Left lung (tissue), 10 donors: ENCODE results near the gene C10orf71. TPM values are rescaled to one million over a fixed set of nuclear protein-coding genes. Genes with fewer than 3 reads are reported as not detected.
A peak's percentile ranks its signal among the peaks of the same experiment; 100 is the strongest.

Source experiments
- ATAC-seq: fragments of 200-7000 bp; cut with Tn5 transposase; one replicate; pipeline ENCODE4 v1.9.1; 2020; ENCODE audit warnings: moderate library complexity
- DNase-seq, 4 donors: peaks; one replicate each; pipeline ENCODE4 v3.0.0-alpha.2; 2013 to 2020
- H3K27ac ChIP-seq, 2 donors: fragments of 200-600 bp; sonication (generic) in 1 of 2; one replicate each; pipeline versions ENCODE4 v1.5.0 to v1.8.0; 2020 to 2021
- H3K27me3 ChIP-seq, 2 donors: fragments of 200-600 bp; sonication (generic) in 1 of 2; one replicate each; pipeline versions ENCODE4 v1.5.0 to v1.8.0; 2020 to 2021
- H3K36me3 ChIP-seq, 2 donors: fragments of 200-600 bp; sonication (generic) in 1 of 2; one replicate each; pipeline versions ENCODE4 v1.5.0 to v1.8.0; 2020 to 2021
- H3K4me1 ChIP-seq, 2 donors: fragments of 200-600 bp; one replicate each; pipeline ENCODE4 v1.8.0; 2021
- H3K4me3 ChIP-seq, 2 donors: fragments of 200-600 bp; sonication (generic) in 1 of 2; one replicate each; pipeline versions ENCODE4 v1.5.0 to v1.8.0; 2020 to 2021; ENCODE audit warnings: mild to moderate bottlenecking in 1 of 2
- H3K9me3 ChIP-seq, 2 donors: fragments of 200-600 bp; sonication (generic) in 1 of 2; one replicate each; pipeline versions ENCODE4 v1.5.0 to v1.8.0; 2020 to 2021
- intact Hi-C, 2 donors: fragments of 100-400 bp; cut with DNase I; formaldehyde crosslinking; loops; one replicate each; pipeline versions ENCODE4 v1.11.2 to v1.14.2; 2022
- polyA plus RNA-seq, 6 donors: library from polyadenylated mRNA; unstranded; fragments of 120-200 nt; gene quantifications; one replicate each; pipeline ENCODE4 v1.2.1, GENCODE V29; 2013; ENCODE audit not compliant: insufficient read length in 6 of 6
- total RNA-seq, 2 donors: library from RNA; stranded (reverse); fragmentation: NEBNext Ultra II Directional; extraction: Animal tissue kit (Norgen Biotek cat#: 25700); gene quantifications; one replicate each; pipeline ENCODE4 v1.2.1, GENCODE V29; 2021
- TF ChIP-seq, protein P1 (sequence below), 2 donors: fragments of 200-600 bp; sonication (generic) in 1 of 2; IDR thresholded peaks; one replicate each; pipeline versions ENCODE4 v1.5.0 to v1.8.0; 2021; ENCODE audit warnings: antibody characterized with exemption in 2 of 2
- donor health status: DM: no; HTN: yes; CAD: no.
- donor health status: DM: no; HTN: no; CAD: no.

C10orf71 gene
- total and polyA plus RNA-seq, 8 donors, result not detected

DNA sequence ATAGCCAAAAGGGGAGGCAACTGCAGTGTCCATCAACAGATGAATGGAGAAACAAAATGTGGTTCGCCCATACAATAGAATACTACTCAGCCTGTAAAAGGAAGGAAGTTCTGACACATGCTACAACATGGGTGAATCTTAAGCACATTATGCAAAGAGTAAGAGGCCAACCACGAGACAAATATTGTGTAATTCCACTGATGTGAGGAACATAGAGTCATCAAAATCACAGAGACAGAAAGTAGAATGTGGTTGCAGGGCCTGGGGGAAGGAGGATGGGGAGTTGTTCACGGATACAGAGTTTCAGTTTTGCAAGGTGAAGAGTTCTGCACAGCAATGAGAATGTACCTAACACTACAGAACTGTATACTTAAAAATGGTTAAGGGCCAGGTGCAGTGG, 13.7 kb upstream of the C10orf71 start:
- ATAC-seq (peak; percentile 70), DNase-seq (peak in 1 of 4 donors; percentile 32)
- TF ChIP-seq, protein P1, sequence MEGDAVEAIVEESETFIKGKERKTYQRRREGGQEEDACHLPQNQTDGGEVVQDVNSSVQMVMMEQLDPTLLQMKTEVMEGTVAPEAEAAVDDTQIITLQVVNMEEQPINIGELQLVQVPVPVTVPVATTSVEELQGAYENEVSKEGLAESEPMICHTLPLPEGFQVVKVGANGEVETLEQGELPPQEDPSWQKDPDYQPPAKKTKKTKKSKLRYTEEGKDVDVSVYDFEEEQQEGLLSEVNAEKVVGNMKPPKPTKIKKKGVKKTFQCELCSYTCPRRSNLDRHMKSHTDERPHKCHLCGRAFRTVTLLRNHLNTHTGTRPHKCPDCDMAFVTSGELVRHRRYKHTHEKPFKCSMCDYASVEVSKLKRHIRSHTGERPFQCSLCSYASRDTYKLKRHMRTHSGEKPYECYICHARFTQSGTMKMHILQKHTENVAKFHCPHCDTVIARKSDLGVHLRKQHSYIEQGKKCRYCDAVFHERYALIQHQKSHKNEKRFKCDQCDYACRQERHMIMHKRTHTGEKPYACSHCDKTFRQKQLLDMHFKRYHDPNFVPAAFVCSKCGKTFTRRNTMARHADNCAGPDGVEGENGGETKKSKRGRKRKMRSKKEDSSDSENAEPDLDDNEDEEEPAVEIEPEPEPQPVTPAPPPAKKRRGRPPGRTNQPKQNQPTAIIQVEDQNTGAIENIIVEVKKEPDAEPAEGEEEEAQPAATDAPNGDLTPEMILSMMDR (IDR thresholded peaks at IDR 0.05), result no peak
- Histone ChIP-seq H3K27ac (peak overlapping the region in 1 of 2 donors; percentile 81), H3K27me3 (no peaks in the 10 kb centered on the region), H3K36me3 (no peaks in the 10 kb centered on the region), H3K4me3 (no peak overlapping the region), H3K9me3 (no peaks in the 10 kb centered on the region), H3K4me1 (peaks cover 0 to 46% of the 10 kb centered on the region in 2 donors)
- intact Hi-C loops, result no loop called here

DNA sequence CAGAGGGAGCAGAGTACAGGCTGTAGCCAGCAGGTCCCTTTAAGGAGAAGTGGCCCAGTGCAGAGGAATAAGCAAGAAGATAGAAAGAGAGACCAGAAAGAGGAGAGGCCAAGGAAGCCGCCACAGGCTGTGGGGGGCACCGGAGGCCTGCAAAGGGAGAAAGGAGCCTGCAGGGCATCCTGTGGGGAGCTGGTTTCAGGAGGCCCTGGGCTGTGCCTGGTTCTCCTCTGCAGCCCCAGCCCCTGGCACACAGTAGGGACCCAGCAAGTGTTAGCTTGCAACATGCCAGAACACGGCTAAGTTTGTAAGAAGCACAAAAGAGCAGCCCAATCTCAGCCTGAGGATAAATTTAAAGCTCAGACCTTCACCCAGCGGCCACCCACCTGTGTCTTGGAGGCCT, 12.3 kb upstream of the C10orf71 start:
- TF ChIP-seq, protein P1 (IDR thresholded peaks at IDR 0.05), result no peak
- intact Hi-C loops, result no loop called here
- Histone ChIP-seq H3K36me3 (no peaks in the 10 kb centered on the region), H3K27ac (no peak overlapping the region), H3K27me3 (no peaks in the 10 kb centered on the region), H3K9me3 (no peaks in the 10 kb centered on the region), H3K4me1 (peaks cover 0 to 41% of the 10 kb centered on the region in 2 donors), H3K4me3 (no peak overlapping the region)
- ATAC-seq (no peak), DNase-seq (peak in 1 of 4 donors; percentile 8)

DNA sequence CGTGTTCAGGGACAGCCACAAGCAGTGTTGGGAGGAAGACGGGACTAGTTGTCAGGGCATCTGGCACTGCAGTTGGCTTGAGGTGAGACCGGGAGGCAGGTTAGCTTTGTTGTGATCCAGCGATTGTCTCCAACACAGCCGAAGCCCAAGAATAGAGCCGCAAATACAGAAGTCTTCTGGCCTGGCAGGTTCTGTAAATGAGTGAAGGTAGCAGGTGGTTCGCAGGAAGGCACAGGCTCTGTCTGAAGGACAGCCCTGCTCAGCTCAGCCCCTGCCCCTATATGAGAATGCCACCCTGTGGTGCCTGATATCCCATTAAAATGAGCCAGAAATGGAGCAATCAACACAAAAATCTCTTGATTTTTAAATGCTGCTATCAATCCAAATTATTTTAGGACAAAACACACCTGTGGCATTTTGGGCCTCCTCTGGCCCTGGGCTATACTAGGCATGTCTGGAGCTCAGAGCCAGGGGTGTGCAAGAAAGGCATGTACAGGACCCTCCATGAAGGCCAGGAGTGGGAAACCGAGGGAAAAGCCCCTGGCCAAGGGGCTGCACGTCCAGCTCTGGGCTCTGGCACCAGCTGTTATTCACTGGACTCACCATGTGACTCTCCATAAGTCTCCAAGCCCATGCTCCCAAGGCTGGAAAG, 11.2 kb upstream of the C10orf71 start:
- no peak overlapping the region for H3K27ac ChIP-seq
- peaks cover 0 to 35% of the 10 kb centered on the region in 2 donors for H3K4me1 ChIP-seq
- H3K27me3 ChIP-seq, result no peaks in the 10 kb centered on the region
- TF ChIP-seq, protein P1 (IDR thresholded peaks at IDR 0.05), result no peak
- no peaks in the 10 kb centered on the region for H3K9me3 ChIP-seq
- DNase-seq, result peak in 1 of 4 donors; percentile 13
- no peak overlapping the region for H3K4me3 ChIP-seq
- ATAC-seq, result no peak
- H3K36me3 ChIP-seq, result no peaks in the 10 kb centered on the region
- intact Hi-C loops, result no loop called here

DNA sequence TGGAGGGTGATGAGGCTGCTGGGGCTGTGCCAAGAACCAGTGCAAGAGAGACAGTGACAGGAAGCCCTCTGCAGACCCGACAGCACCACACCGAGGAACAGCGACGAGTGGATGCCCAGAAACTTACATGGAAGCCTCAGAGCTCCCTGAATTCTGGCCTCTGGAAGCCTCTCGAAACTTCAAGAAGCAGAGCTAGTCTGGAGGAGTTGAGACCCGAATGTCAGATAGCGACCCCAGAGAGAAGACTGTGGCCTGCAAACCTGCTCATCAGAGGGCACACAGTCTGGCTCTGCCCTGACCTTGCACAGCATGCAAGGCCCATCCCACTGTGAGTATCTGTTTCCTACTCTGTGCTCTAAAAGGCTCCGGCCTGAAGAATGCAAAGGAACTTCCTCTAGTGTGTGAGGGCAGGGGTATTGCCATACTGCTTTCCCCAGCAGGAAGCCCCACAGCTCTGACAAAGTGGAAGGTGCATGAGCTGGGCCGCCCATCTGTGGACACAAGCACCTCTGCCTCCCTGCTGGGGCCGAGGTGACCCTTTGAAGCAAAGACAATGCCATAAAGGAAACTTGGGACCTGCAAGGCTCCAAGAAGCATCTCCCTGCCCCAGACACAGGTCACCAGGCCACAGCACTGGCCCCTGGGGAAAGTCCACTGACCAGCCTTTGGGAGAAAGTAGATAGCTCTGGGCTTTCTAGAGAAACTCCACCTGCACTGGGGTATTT, 10.5 kb upstream of the C10orf71 start:
- no peaks in the 10 kb centered on the region for H3K36me3 ChIP-seq
- H3K4me1 ChIP-seq, result peaks cover 0 to 28% of the 10 kb centered on the region in 2 donors
- no peak for ATAC-seq
- peak in 1 of 4 donors; percentile 19 for DNase-seq
- no peaks in the 10 kb centered on the region for H3K27me3 ChIP-seq
- H3K27ac ChIP-seq, result no peak overlapping the region
- no peak overlapping the region for H3K4me3 ChIP-seq
- no peaks in the 10 kb centered on the region for H3K9me3 ChIP-seq
- intact Hi-C loops, result no loop called here
- TF ChIP-seq, protein P1 (IDR thresholded peaks at IDR 0.05), result no peak

DNA sequence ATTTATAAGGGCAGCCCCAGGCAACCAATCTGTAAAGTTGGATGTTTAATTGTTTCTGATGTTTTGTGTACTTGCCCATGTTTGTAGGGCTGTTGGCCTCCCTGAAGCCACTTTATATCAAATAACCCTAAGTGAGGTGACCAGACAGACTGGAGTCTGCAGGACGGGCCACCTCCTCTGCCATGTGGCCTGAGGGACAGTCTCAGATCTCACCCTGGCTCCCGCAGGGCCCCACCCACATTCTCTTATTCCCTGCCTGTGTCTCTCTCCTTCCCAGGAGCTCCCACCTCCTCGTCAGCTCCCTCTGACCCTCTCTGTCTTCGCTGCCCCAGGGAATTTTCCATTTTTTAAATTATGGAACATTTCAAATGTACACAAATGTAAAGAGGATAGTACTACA, 9.5 kb upstream of the C10orf71 start:
- peaks cover 0 to 18% of the 10 kb centered on the region in 2 donors for H3K4me1 ChIP-seq
- TF ChIP-seq, protein P1 (IDR thresholded peaks at IDR 0.05), result no peak
- ATAC-seq (no peak), DNase-seq (no peak)
- no peak overlapping the region for H3K27ac ChIP-seq
- H3K27me3 ChIP-seq, result no peaks in the 10 kb centered on the region
- intact Hi-C loops, result no loop called here
- no peak overlapping the region for H3K4me3 ChIP-seq
- H3K9me3 ChIP-seq, result no peaks in the 10 kb centered on the region
- no peaks in the 10 kb centered on the region for H3K36me3 ChIP-seq
